DOHH2 (cell line): ENCODE measurements around the gene PSME2.

ENCODE experiments used
- CTCF ChIP-seq: fragments of 200-600 bp; sonication (generic); IDR thresholded peaks from one replicate; pipeline ENCODE4 v1.5.1; 2014; ENCODE audit warnings: antibody characterized with exemption, mild to moderate bottlenecking, low read depth, low read length; ENCODE audit not compliant: poor library complexity, severe bottlenecking
- EZH2phosphoT487 ChIP-seq: fragments of 200-600 bp; sonication (generic); IDR thresholded peaks from 2 replicates; pipeline ENCODE4 v1.6.1; 2017; ENCODE audit warnings: borderline replicate concordance, mild to moderate bottlenecking, antibody characterized with exemption, low read length, moderate library complexity, mixed read lengths

DNA sequence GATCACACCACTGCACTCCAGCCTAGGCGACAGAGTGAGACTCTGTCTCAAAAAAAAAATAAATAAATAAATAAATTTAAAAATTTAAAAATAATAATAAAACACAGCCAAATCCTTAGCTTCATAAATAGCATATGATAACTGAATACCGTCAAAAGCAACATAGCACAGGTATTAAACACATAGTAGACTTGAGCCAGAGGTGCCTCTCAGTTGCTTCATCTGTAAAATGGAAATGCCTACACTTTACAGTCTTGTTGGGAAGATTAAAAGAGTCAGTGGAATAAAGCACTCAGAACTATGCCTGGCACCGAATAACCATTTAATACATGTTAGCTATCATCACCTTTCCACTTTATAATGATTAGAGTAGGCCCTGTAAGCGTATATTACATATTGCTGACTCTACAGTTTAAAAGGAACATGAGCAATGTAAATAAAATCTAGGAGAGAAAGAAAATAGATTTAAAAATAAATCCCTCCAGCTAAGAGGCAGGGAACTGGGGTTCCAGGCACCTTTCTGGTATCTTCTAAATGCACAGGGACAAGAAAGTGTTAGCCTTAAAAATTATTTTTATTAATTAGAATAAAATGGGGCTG lies 39.6 kb downstream of the PSME2 start:
- no peak for TF ChIP-seq CTCF
- no peak for TF ChIP-seq EZH2phosphoT487
